ENCODE results near the gene CD163. TPM values are rescaled to one million over a fixed set of nuclear protein-coding genes. Genes with fewer than 3 reads are reported as not detected.
"Not testable (repeated sequence)": the region's sequence is repeated elsewhere in the genome, so short reads cannot be mapped to it uniquely, and the experiment has no call there.

The CD163 gene
- 0.04 TPM for polyA plus RNA-seq (2013, experiment 1 of 2; ENCODE audit: insufficient read length)
- 0.67 TPM for polyA plus RNA-seq (2013, experiment 2 of 2; ENCODE audit: insufficient read length)

- DNase-seq = no peak
These were observed at the start of gene CD163 for GRCh38 chr12:7503686-7504415. CD163 (minus strand) TSS chr12:7503777; CDS start chr12:7503690, 87 bp downstream.

DNA sequence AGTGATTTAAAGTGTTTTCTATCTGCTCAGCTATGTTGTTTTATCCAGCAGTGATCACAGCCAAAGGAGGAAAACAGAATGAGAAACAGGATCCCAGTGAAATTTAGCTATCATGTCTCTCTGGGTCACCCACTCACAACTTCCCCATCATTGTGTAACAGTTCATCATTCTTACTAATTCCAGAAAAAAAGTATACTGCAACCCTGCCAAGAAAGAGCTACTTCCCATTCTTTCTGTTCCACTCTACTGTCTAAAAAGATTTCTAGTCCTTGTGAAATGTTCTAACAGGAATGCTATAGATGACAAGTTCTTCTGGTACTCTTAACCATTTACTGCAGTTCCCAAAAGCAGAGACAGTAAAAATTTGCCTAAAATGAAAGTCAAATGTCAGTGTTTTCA, 39.2 kb upstream of the CD163 start:
- peak; percentile 56 for DNase-seq

- no peak for DNase-seq
These were observed 38.5 kb upstream of the CD163 start for GRCh38 chr12:7542046-7542445.

- DNase-seq = no peak
These were observed 10.8 kb upstream of the CD163 start for GRCh38 chr12:7514416-7514815.

GRCh38 chr12:7512553-7512952, 9.0 kb upstream of the CD163 start:
- peak; percentile 98 for DNase-seq

DNA sequence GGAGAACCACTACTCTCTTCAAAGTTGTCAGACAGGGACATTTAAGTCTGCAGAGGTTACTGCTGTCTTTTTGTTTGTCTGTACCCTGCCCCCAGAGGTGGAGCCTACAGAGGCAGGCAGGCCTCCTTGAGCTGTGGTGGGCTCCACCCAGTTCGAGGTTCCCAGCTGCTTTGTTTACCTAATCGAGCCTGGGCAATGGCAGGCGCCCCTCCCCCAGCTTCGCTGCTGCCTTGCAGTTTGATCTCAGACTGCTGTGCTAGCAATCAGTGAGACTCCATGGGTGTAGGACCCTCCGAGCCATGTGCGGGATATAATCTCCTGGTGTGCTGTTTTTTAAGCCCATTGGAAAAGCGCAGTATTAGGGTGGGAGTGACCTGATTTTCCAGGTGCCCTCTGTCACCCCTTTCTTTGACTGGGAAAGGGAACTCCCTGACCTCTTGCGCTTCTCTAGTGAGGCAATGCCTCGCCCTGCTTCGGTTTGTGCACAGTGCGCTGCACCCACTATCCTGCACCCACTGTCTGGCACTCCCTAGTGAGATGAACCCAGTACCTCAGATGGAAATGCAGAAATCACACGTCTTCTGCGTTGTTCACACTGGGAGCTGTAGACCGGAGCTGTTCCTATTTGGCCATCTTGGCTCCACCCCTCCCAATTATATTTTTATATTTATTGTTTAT, 6.4 kb upstream of the CD163 start:
- DNase-seq = not testable (repeated sequence)

- no peak for DNase-seq
These were observed 965 bp downstream of the CD163 start for GRCh38 chr12:7502612-7503011.

DNA sequence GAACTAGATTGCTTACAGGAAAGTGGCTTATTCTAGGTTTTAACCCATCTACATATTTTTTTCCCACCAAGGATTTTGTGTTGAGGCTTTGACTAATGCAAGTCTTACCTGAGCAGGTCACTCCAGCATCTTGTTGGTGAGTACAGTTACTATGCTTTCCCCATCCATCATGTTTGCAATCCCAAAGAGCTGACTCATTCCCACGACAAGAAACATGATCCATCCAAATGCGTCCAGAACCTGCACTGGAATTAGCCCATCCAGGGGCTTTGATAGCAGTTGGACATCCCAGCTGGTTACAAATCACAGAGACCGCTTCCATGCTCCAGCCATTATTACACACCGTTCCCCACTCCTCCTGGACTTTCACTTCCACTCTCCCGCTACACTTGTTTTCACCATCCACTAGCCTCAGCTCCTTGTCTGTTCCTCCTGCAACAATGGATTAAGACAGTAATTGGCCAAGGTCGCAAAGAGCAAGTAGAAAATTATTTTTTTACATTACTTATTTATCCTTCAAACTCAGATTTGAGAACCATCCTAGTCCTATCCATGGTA, 2.5 kb downstream of the CD163 start:
- peak; percentile 38 for DNase-seq

DNA sequence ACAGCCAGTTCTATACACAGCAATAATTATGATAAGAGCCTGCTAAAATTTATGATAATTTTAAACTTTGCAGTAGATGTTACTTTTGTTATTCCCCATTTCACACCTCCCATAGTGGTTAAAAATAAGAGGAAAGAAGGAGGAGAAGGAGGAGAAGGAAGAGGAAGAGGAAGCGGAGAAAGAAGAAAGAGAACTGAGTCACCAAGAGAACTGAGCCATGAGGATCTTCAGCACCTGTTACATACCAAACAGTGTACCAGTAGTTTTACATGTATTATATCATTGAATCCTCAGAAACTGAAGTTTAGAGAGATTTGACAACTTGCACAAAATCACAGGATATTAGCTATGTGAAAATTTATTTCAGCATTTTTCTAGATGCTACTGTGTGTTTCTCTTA, 3.9 kb downstream of the CD163 start:
- DNase-seq = no peak

DNA sequence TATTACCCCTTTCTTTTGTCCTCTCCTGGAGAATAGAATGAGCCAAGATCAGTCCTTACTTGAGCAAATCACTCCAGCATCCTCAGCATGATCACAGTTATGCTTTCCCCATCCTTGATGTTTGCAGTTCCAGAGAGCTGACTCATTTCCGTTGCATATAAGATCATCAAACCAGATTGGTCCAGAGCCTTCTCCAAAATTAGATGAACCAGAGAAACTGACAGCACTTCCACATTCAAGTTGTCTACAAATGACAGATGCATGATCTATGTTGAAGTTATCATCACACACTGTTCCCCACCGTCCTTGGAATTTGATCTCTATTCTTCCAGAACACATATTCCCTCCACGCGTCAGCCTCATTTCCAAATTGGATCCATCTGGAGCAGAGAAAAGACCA, 4.8 kb downstream of the CD163 start:
- DNase-seq = peak; percentile 97

GRCh38 chr12:7497661-7498060, 5.9 kb downstream of the CD163 start:
- DNase-seq = peak; percentile 42

DNA sequence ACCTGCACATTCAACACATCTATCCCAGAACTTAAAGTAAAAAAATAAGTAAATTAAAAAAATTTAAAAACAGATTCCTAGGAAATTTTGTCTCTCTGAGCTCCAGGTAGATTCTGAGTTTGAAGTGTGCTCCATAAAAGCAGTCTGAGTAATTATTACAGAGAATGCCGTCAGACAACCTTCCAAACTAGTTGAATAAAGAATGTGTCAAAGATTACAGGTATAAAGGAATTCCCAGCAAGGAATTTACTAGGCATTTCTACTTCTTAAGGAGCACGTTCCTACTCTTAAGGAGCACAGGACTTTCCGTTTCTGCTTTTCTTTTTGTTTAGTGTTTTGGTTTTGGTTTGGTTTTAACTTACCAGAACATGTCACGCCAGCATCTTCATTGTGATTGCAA, 7.1 kb downstream of the CD163 start:
- DNase-seq = no peak

DNA sequence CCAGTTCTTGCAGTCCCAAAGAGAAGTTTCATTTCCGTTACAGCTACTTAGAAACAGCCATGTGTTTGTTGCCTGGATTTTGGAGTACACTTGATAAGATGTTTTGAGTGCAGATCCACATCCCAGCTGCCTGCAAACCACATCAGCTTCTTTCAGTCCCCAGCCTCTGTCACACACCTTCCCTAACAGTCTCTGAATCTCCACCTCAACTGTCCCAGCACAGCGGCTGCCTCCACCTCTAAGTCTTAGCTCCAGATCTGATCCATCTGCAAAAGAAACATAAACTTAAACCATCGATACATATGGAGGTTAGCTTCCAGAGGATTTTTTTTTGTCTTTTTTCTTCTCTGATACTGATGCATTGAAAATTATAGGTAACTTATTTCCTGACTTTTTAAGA, 8.4 kb downstream of the CD163 start:
- DNase-seq = no peak

DNA sequence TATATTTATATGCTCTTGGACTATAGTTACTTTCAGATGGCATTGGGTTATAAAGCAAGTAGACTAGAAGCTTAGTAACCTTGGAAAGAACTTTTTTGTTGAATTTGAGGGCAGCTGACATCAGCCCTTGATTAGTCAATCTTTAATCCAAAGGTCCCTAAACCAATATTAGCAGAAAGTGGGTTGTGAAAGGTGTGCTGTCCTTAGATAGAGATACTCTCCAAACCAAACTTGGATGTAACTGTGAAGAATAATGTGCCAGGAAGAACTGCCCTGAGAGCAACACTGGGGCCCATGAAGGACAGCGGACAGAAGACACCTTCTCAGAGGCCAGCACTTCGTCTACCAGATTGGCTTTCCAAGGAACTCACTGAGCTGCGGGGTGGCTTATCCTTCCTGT, 10.6 kb downstream of the CD163 start:
- DNase-seq = no peak

- no peak for DNase-seq
These were observed 17.1 kb downstream of the CD163 start for GRCh38 chr12:7486512-7486911.

- no peak for DNase-seq
These were observed 18.5 kb downstream of the CD163 start for GRCh38 chr12:7485095-7485494.

- no peak for DNase-seq
These were observed 20.2 kb downstream of the CD163 start for GRCh38 chr12:7483343-7483742.

DNA sequence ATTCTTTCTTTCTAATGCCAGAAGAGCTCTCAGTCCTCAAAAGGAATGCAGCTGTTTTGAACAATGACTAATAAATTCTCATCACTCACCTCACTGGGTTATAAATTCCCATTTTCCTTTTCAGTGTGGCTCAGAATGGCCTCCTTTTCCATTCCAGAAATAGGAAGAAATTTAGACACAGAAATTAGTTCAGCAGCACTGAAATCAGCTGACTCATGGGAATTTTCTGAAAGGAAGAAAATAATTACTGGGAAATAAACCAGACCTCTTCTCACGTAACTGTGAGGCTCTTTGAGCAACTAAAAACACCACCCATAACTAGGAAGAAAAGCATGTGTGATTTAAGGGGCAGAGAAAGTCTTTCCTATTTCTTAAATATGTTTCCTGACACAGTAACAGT, 23.8 kb downstream of the CD163 start:
- peak; percentile 14 for DNase-seq

- DNase-seq = no peak
These were observed 31.5 kb downstream of the CD163 start for GRCh38 chr12:7472060-7472459.

DNA sequence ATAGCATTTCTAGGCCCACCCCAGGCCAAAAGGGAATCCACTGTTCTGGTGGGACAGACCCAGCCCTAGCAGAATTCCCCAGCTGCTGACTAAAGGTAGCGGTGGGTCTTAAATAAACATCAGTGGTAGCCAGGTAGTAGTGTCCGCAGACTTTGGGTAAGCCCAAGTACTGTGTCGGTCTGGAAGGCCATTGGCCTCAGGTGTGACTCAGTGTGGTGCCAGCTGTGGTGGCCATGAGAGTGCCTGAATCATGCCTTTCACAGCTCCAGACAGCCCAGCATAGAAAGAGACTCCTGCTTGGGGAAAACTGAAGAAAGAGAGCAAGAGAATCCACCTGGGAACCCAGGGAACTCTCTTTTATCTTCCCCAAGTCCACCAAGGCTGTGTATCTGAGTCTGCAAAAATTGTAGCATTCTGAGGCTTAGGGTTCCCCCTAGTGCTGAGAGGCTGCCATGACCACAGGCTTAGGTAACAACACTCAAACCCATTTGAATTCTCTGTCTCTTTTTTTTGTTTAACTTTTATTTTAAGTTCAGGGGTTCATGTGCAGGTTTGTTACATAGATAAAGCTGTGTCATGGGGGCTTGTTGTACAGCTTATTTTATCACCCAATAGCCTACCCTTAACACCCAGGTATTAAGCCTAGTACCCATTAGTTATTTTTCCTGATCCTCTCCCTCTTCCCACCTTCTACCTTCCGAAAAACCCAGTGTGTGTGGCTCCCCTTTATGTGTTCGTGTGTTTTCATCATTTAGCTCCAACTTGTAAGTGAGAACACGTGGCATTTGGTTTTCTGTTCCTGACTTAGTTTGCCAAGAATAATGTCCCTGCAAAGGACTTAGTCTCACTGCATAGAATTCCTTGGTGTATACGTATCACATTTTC, 43.0 kb downstream of the CD163 start:
- DNase-seq = peak; percentile 47

- DNase-seq = no peak
These were observed 43.6 kb downstream of the CD163 start for GRCh38 chr12:7459973-7460372.

GRCh38 chr12:7451756-7452155, 51.8 kb downstream of the CD163 start:
- DNase-seq = no peak

DNA sequence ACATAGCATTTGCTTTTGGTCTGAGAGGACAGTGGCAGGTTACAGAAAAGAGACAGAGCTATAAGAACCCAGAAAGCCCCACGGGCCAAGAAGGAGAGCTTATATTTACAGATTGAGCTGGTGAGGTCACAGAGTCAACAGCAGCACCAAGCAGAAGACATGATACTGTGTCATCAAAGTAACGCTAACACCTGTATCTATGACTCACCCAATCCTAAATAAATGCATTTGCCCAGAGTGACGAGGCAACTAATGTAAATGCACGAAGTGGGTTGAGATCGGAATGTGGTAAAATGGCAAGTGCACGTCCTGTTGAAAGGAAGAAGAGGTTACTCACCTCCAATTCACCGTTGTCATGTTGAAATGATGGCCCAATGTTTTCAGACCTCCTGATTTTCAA, 52.9 kb downstream of the CD163 start:
- no peak for DNase-seq
